Measurements from ENCODE around the gene OSBPL6. TPM values are rescaled to one million over a fixed set of nuclear protein-coding genes. Genes with fewer than 3 reads are reported as not detected.

The OSBPL6 gene
- total RNA-seq, 1 donor from 2014 or later = 7.9 TPM

- Histone ChIP-seq H3K27me3 (ENCODE audit: low read depth) (no peaks in the 10 kb centered on the region), H3K36me3 (no peaks in the 10 kb centered on the region), H3K4me1 (peaks cover 2% of the 10 kb centered on the region), H3K9me3 (no peaks in the 10 kb centered on the region), H3K4me3 (no peak overlapping the region), H3K27ac (no peak overlapping the region)
- TF ChIP-seq CTCF (IDR thresholded peaks at IDR 0.05) = no peak
- no peak for DNase-seq
- intact Hi-C loops (cut with DNase I) = no loop called here
- no peak for ATAC-seq
Observed at GRCh38 chr2:178157574-178157973, 36.7 kb upstream of the OSBPL6 start.

- Histone ChIP-seq H3K27ac (no peak overlapping the region), H3K4me1 (no peaks in the 10 kb centered on the region), H3K4me3 (no peak overlapping the region), H3K27me3 (ENCODE audit: low read depth) (no peaks in the 10 kb centered on the region), H3K9me3 (no peaks in the 10 kb centered on the region), H3K36me3 (no peaks in the 10 kb centered on the region)
- intact Hi-C loops (cut with DNase I) = no loop called here
- ATAC-seq (no peak), DNase-seq (no peak)
- TF ChIP-seq CTCF (IDR thresholded peaks at IDR 0.05) = no peak
Observed at GRCh38 chr2:178159966-178160365, 34.3 kb upstream of the OSBPL6 start.

- Histone ChIP-seq H3K4me3 (no peak overlapping the region), H3K9me3 (no peaks in the 10 kb centered on the region), H3K4me1 (no peaks in the 10 kb centered on the region), H3K27ac (no peak overlapping the region), H3K27me3 (ENCODE audit: low read depth) (no peaks in the 10 kb centered on the region), H3K36me3 (no peaks in the 10 kb centered on the region)
- intact Hi-C loops (cut with DNase I) = no loop called here
- TF ChIP-seq CTCF (IDR thresholded peaks at IDR 0.05) = no peak
- ATAC-seq (no peak), DNase-seq (no peak)
Observed at GRCh38 chr2:178160601-178161000, 33.7 kb upstream of the OSBPL6 start.

GRCh38 chr2:178163395-178163794 lies 30.9 kb upstream of the OSBPL6 start:
- Histone ChIP-seq H3K27ac (no peak overlapping the region), H3K9me3 (no peaks in the 10 kb centered on the region), H3K4me3 (no peak overlapping the region), H3K27me3 (ENCODE audit: low read depth) (no peaks in the 10 kb centered on the region), H3K4me1 (no peaks in the 10 kb centered on the region), H3K36me3 (no peaks in the 10 kb centered on the region)
- intact Hi-C loops (cut with DNase I) = no loop called here
- TF ChIP-seq CTCF (IDR thresholded peaks at IDR 0.05) = no peak
- ATAC-seq (no peak), DNase-seq (no peak)

GRCh38 chr2:178163911-178164310 lies 30.4 kb upstream of the OSBPL6 start:
- intact Hi-C loops (cut with DNase I) = no loop called here
- no peak overlapping the region for H3K4me3 ChIP-seq
- H3K27me3 ChIP-seq (ENCODE audit: low read depth) = no peaks in the 10 kb centered on the region
- no peak overlapping the region for H3K27ac ChIP-seq
- no peaks in the 10 kb centered on the region for H3K9me3 ChIP-seq
- TF ChIP-seq CTCF (IDR thresholded peaks at IDR 0.05) = no peak
- H3K36me3 ChIP-seq = no peaks in the 10 kb centered on the region
- ATAC-seq (no peak), DNase-seq (no peak)
- H3K4me1 ChIP-seq = no peaks in the 10 kb centered on the region

- no peak for TF ChIP-seq CTCF (IDR thresholded peaks at IDR 0.05)
- intact Hi-C loops (cut with DNase I) = no loop called here
- no peaks in the 10 kb centered on the region for H3K4me1 ChIP-seq
- no peaks in the 10 kb centered on the region for H3K36me3 ChIP-seq
- no peaks in the 10 kb centered on the region for H3K27me3 ChIP-seq (ENCODE audit: low read depth)
- no peak for DNase-seq
- H3K27ac ChIP-seq = no peak overlapping the region
- no peak overlapping the region for H3K4me3 ChIP-seq
- no peaks in the 10 kb centered on the region for H3K9me3 ChIP-seq
- ATAC-seq = no peak
Observed at GRCh38 chr2:178173657-178174056, 20.7 kb upstream of the OSBPL6 start.

Measured in lower lobe of right lung (tissue), 2 donors.